Sciatic nerve (tissue), 2 donors: ENCODE data around the gene SLC43A3. TPM values are rescaled to one million over a fixed set of nuclear protein-coding genes. Genes with fewer than 3 reads are reported as not detected.

Experiments
- ATAC-seq: fragments of 200-7000 bp; cut with Tn5 transposase; one replicate; pipeline ENCODE4 v1.9.1; 2020; ENCODE audit warnings: mild to moderate bottlenecking, moderate library complexity
- DNase-seq: peaks from one replicate; pipeline ENCODE4 v3.0.0-alpha.2; 2020; ENCODE audit warnings: low spot score
- intact Hi-C: fragments of 100-400 bp; cut with DNase I; formaldehyde crosslinking; loops from one replicate; pipeline ENCODE4 v1.14.2; 2022
- total RNA-seq: library from RNA; stranded (reverse); fragmentation: NEBNext Ultra II Directional; extraction: Animal tissue kit (Norgen Biotek cat#: 25700); gene quantifications from one replicate; pipeline ENCODE4 v1.2.1, GENCODE V29; 2021
- donor health status: DM: no; HTN: no; CAD: no.
- donor health status: DM: no; HTN: no; CAD: no.

The SLC43A3 gene
- total RNA-seq, 1 donor from 2014 or later = 75.4 TPM

DNA sequence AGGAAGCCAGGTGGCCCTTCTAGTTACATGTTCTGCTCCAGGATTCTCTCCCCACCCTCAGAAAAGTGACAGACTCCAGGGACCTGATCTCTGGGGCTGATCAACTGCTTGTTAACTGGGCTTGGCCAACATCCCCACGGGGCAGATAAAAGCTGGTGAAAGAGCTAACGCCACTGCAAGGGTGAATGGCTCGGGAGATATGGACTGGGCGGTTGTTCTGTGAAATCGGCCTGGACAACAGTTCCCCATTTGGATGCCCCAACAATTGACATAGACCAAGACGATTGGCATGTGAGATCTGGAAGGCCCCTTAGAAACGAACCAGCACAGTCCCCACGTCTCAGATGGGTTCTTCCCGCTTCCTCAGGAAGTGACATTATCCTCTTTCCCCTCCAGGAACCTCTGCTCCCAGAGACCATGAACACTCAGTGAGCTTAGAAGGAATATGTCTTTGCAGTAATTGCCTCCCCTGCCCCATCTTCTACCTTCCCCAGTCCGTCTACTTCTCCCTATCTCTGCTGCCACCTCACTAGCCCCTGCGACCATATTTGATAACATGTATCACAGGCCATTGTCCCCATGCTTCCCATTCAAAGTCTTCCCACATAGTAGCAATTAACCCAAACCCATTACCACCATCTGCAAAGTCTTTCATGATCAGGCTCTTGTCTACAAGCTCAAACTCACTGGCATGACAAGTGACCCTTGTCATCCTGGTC lies 30.9 kb downstream of the SLC43A3 start:
- no peak for ATAC-seq

DNA sequence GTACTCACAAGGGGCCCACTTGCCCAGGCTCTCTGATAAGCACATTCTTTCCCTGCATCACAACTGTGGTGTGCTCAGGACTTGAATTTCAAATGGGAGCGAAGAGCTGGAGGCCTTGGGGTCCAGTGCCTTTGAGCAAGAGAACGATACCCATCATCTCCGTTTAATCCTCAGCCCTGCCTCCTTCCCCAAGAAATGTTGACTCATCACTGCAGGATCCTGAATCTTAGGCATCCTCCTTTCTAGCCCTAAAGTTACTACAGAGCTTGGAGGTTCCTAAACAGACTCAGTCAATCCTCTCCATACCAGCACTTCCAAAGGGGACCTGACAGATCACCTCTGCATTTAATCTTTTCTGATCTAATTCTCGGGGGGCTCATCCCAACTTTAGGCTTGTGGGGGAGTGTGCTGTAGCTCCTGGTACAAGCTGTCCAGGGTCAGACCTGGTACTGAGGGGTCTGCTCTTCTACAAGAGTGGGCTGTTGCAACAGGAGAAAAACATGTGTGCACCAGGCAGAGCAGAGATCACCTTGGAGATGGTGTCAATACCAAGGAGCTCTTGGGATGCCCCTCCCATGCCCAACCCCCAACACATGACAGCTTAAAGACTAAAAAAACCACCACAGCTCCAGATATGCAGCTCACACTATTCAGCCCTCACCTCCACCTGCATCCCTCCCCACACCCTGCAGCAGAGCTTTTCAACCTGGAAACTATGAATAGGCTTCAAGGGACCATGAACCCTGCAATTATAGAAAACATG lies 32.5 kb downstream of the SLC43A3 start:
- intact Hi-C loops = no loop called here
- ATAC-seq (no peak), DNase-seq (no peak)

More for the DNA sequence above, 30.9 kb downstream of the SLC43A3 start:
- DNase-seq = no peak
- intact Hi-C loops = no loop called here

DNA sequence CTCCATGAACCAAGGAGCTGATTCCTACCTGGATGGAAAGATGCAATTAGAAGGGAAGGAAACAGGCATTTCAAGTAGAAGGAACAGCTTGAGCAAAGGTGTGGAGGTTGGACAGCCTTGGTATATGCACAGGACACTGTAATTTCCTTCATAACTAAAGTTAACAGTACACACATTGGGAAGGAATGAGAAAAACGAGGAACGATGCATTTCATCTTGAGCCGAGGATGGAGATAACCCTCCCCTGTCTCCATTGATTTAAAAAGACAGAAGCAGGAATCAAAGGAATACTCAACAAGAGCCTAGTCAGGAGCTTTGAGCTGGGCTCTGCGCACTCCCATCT lies 34.2 kb downstream of the SLC43A3 start:
- intact Hi-C loops = no loop called here
- ATAC-seq (no peak), DNase-seq (no peak)

DNA sequence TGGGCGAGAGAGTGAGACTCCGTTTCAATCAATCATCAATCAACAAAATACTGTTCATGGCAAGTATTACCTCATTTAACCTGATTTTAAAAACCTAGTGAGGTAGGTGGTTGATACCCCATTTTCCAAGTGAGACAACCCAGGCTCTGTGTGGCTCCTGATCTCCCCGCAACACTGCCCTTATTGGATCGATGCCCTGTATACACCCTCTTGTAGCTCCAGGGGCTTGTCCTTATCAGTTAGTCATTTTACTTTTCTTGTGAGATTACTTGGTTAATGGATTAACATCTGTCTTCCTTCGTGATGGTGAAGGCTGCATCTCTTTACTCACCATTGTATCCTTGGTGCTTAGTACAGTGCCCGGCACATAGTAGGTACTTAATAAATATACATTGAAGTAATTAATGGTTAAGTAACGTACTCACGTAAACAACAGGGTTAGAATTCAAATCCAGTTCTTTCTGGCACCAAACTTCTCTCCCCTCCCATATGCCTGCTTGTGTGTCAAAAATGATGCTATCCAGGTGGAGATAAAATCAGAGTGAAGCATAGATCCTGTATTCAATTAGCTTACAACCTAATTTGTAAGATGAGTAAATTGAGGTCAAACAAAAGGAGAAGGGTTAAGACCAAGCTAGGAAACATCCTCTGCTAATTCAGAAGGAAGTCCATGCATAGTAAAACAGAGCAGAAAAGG lies 34.7 kb downstream of the SLC43A3 start:
- no peak for DNase-seq
- intact Hi-C loops = no loop called here
- ATAC-seq = no peak

DNA sequence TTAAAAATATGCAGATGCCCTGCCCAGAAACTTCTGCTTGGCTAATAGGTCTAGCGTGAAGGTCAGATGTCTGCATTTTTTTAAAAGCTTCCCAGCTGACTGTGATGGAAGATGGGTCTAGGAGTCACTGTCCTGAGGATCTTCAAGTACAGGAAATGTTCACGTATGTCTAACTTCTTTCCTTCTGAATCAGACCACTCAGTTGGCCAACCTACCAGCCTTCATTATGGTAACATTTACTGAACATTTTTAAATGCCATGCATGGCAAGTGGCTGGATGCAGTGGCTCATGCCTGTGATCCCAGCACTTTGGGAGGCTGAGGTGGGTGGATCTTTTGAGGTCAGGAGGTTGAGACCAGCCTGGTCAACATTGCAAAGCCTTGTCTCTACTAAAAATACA lies 35.4 kb downstream of the SLC43A3 start:
- DNase-seq (no peak), ATAC-seq (no peak)
- intact Hi-C loops = no loop called here

DNA sequence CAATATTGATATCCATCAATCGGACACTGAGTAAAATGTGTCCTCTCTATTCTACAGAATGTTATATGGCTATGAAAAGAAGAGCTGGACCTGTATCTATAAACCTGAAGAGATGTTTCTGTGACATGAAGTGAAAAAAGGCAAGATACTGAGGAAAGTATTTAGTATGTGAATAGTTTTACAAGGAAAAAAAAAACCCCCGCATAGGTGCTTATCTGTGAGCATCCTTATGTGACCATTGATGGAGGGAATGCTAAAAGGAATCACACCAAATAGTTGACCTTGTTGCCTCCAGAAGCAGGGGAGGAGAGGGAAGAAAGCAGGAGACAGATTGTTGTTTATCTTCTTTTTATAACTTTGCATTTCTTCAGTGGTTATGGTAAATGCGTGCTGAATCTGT lies 35.8 kb downstream of the SLC43A3 start:
- DNase-seq (no peak), ATAC-seq (no peak)
- intact Hi-C loops = no loop called here

DNA sequence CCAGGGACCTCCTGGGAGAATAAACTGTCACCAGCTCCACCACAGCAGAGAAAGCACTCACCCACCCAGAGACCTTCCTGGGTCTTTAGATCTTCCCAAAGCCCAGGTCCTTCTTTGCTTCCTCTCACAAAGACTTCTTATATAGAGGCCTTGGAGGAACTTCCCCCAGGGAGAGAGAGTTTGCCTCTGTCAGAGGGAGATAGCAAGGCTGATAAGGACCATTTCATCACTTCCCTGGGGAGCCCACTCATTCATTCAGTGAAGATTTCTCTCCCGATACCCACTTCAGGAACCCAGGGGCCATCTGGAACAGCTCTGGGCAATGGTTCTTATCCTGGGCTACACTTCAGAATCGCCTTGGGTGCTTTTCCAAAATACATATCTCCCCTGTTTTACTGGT lies 36.4 kb downstream of the SLC43A3 start, which contains the start of gene PRG2:
TSS of gene PRG2 (minus strand) at position 116 of the 400 bp plus-strand sequence. CDS start 706 bp downstream, outside the sequence.
- DNase-seq = no peak
- intact Hi-C loops = no loop called here
- ATAC-seq = no peak

DNA sequence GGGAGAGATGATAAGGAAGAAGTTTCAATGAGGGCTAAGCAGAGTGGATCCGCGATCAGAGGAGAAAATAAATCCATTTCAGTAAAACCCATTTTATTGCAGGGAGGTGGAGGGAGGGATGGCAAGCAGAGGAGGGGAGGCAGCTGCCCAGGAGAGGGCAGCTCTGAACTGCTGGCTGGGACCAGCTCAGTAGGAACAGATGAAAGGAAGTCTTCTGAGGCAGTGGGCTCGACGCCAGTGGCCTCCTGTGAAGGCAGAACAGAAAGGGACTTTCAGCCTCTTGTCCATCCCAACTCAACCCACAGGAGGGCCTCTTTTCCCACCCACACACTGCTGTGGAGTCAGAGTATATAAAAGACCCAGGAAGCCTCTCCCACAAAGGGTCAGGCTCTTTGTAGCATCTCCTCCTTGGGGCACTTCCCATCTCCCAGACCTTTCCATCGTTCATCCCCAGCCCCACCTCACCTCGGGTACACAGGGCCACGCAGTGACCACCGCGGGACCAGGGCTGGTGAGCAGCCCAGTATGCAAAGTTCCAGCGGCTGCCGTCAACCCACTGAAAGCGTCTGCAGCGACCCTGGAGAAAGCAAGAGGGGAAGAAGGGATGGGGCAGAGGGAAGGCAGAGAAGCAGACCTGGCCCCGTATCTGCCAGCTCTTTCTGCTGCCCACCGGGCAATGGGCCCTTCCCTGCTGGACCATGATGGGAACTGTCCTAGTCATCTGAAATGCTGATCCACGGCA lies 39.5 kb downstream of the SLC43A3 start:
- ATAC-seq (peak; percentile 67), DNase-seq (no peak)
- intact Hi-C loops = no loop called here

DNA sequence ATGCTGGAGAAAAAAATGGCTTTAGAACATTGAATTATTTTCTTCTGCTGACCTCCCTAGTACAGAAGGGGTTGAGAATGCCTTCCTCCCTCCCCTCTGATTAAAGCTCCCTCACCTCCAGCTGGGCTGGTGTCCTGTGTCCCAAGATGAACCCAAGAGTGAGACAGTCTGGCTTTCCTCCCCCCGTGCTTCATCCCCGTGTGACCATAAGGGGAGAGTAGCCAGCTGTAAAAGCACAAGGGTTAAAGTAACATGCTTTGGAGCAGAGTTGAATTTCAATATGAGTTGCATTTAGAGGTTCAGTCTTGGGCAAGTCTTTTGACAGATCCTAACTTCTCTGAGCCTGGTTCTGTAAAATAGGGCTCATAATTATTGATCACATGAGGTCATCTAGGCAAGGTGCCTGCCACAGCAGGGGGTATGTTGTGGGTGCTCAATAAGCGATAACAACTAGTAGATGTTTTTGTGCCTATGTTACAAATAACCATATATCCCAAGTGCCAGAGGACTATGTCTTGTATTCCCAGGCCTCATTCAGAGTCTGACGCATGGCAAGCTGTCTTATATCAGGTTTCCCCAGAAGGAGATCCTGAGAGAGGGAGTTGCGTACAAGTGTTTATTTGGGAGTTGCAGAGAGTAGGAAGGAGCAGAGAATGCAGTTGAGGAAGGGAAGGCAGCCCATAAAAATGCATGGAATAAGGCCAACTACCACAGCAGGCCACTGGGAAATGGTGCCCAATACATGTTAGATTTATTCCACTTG lies 40.6 kb downstream of the SLC43A3 start:
- intact Hi-C loops = no loop called here
- no peak for DNase-seq
- ATAC-seq = no peak

DNA sequence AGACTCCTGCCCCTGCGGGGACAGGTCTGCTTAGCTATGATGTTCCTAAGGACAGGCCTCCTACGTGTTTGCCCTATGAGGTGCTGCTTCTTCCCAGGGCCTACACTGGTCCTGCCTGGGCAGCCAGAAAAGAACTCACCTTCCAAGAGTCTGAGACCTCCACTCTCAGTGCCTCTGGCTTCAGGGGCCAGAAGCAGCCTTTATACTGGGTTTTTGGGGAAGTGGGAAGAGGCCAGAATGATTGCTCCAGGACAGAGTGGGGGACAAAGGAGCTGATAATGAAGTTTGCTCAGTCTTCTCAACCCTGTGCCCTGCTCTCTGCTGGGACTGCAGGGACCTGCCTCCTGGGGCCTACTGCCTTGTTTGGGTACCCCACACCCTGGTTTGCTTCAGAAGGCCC lies 45.9 kb downstream of the SLC43A3 start, which contains the start of gene PRG3:
TSS of gene PRG3 (minus strand) at position 176 of the 400 bp plus-strand sequence. CDS start 442 bp downstream, outside the sequence.
- ATAC-seq = no peak
- intact Hi-C loops = no loop called here
- no peak for DNase-seq

DNA sequence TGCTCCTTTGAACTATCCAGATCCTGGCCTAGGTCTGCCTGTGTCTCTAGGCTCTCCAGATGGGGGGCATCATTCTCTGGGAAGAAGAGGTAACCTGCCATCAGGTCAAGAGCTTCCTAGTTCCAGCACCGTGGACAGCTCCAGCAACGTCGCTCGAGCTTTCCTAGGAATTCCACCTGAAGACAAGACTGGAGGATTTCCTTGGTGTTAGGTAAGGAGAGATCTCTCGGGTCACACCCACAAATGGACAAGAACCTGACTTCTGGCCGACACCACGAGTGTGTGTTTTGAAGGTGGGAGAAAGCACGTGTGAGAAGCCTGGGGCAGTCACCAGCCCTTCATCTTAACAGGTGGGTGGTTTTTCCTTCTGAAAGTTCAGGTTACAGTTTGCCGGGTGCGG lies 47.2 kb downstream of the SLC43A3 start:
- intact Hi-C loops = no loop called here
- ATAC-seq (no peak), DNase-seq (no peak)

DNA sequence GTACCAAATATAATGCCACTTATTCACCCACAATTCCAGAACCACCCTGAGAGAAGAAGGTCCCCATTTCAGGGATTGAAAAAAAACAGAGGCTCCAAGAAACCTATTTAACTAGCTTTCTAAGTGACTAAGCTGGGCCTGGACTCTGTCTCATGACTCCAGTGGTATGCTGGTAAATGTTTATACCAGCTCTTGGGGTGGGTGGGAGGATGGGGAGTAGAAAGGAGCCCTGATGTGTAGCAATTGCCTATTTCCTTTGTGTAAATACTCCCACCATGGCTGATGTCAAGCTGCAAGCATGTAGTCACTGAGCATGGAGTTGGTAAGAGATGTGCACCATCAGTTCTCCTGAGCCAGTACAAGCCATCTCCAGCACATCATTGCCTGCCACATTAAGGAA lies 48.7 kb downstream of the SLC43A3 start:
- ATAC-seq = no peak
- intact Hi-C loops = no loop called here

DNA sequence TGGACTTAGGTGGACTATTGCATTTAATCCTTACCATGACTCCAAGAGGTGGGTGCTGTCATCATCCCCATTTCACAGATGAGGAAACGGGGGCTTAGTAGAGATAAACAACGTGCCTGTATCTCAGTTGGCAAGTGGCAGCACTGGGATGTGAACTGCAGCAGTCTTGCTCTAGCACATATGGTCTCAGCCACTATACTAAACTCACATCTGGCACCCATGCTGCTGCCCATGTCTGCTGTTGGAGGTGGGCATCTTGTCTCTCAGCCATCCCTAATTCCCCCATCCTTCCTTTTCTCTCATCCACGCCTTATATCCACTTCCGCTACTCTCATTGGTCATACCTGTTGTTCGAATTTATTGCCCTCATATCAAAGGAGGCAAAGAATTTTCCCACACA lies 49.8 kb downstream of the SLC43A3 start:
- no peak for ATAC-seq
- no peak for DNase-seq
- intact Hi-C loops = no loop called here

More for the DNA sequence above, 48.7 kb downstream of the SLC43A3 start:
- no peak for DNase-seq

DNA sequence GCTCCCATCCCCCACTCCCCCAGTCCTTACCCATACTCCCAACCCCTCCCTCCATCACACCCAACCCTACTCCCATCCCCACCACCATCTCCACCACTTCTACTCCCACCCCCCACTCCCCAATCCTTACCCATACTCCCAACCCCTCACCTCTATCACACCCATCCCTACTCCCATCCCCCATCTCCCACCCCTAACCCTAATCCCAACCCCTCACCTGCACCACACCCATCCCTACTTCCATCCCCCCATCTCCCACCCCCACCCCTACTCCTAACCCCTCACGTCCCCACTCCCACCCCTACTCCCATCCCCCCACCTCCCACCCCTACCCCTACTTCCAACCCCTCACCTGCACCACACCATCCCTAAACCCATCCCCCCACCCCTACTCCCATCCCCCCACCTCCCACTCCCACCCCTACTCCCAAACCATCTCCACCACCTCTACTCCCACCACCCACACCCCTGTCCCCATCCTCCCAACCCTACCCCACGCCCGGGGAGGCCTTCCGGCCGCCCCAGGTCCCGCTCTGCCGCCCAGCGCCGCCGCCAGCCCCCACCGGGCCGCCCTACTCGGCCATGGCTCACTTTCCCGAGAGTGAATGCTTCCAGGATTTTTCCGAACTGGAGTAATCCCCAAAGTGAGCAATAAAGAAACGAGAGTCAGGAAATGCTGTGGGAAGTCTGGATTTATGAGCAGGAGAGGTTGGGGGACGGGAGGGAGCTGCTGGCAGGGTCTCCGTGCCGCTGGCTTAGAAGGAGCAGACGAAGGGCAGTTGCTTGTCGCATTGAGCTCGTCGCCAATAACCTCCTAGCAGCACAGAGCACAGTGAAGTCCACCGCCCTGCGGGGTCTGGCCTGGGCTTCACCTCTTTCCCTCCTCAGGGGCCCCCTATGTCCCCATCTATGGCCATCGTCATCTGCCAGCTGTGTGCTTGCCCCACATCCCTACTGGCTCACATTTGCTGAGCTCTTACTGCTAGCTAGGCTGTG lies 50.5 kb downstream of the SLC43A3 start:
- ATAC-seq (no peak), DNase-seq (no peak)
- intact Hi-C loops = loop anchor here (1.0 kb wide), 1 partner anchor 38 kb away; no protein-coding TSS in a partner anchor

DNA sequence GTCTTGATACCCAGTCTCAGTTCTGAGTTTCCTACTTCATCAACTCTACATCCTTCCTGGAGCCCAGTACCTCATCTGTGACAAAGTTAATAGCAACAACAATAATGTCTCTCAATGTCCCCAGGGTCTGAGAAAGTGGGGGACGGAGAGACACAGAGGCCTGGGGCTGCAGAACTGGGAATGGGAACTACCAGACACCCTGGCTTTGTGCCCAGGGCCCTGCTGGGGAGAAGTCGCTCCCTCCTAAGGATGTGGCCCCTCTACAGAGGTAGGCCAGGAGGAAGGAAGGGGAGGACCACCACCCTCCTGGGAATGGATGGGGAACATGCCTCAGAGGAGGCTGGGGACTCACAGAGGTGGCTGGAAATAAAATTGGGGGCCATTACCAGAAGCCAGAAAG lies 51.4 kb downstream of the SLC43A3 start:
- intact Hi-C loops = no loop called here
- ATAC-seq (no peak), DNase-seq (no peak)

DNA sequence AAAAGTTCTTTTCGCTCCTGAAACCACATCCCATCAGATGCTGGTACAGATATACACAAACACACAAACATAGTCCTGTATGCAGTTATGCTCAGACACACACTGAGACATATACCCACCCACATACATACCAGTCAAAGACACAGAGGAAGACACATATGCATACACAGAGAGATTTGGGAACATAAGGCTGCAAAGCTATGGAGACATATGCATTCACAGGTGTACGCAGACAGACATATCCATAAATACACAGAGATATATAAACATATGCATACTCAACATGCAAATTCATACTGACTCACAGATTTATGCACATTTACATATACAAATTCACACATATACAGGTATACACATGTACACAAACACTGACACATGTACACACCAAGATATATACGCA lies 52.0 kb downstream of the SLC43A3 start:
- ATAC-seq (no peak), DNase-seq (no peak)
- intact Hi-C loops = no loop called here

DNA sequence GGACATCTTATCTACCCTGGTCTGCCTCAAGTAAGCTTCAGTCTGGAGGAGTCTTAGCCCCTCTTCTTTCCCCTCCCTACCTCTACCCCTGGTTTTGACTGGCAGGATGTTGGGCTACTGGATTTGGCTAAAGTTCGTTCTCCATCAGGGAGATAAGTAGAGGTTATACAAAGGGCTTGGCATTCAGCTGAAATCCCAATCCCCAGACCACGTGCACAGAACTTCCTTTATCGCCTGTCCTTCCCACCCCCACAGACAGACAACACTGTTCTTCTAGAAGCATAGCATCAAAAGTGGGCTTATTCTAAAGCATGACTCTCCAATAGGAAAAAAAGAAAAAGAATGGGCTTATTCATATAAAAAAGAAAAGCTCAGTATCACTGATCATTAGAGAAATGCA lies 53.8 kb downstream of the SLC43A3 start:
- ATAC-seq = no peak
- DNase-seq = no peak
- intact Hi-C loops = no loop called here
